Esophagus squamous epithelium (tissue), 4 donors: ENCODE data around the gene NELL1.

ENCODE experiments used
- POLR2A ChIP-seq, 4 donors: fragments of 450-650 bp; IDR thresholded peaks; one replicate each; pipeline ENCODE4 v1.6.1; 2017; ENCODE audit warnings: antibody characterized with exemption in 4 of 4, mild to moderate bottlenecking in 4 of 4, moderate library complexity in 3 of 4
- TF ChIP-seq, protein P1 (sequence below), 6 experiments: fragments of 450-650 bp in 4 of 6; fragments of 200-600 bp in 2 of 6; sonication (generic) in 2 of 6; IDR thresholded peaks; one replicate each; pipeline ENCODE4 v1.5.1; 2016 to 2019; ENCODE audit warnings: antibody characterized with exemption in 6 of 6, mild to moderate bottlenecking in 4 of 6, moderate library complexity in 4 of 6

DNA sequence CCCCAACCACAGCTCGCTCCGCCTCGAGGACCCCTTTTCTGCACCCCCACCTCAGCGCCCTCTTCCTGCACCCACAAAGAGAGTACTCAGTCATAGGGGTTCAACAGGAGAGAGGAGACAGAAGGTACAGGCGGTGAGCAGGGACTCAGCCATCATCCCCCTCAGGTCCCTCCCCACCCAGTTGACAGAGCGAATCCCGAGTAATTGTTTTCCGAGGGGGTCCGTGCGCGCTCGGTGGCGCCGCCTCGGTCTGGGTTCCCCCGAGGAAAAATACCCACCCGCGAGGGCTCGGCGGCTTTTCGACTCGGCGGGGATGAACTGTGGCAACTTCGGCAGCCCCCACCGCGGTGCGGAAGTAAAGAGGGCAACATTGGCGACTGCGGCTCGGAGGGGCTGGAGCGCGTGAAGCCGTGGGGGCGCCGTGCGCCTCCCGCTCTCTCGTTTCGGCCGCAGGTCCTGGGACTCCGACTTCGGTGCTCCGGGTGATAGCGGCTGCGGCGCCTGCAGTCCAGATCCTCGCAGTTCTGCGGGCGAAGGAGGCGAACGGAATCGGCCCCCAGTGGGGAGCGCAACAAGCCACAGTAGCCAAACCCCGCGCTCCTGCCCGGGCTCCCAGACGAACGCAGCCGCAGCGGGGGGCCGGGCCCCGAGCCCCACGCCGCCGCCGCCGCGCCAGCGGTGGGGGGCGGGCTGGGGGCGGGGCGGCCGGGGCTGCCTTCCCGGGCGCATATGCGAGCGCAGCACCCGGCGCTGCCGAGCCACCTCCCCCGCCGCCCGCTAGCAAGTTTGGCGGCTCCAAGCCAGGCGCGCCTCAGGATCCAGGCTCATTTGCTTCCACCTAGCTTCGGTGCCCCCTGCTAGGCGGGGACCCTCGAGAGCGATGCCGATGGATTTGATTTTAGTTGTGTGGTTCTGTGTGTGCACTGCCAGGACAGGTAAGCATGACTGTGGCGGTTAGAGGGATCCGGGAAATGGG lies at the start of gene NELL1:
- TF ChIP-seq, protein P1, sequence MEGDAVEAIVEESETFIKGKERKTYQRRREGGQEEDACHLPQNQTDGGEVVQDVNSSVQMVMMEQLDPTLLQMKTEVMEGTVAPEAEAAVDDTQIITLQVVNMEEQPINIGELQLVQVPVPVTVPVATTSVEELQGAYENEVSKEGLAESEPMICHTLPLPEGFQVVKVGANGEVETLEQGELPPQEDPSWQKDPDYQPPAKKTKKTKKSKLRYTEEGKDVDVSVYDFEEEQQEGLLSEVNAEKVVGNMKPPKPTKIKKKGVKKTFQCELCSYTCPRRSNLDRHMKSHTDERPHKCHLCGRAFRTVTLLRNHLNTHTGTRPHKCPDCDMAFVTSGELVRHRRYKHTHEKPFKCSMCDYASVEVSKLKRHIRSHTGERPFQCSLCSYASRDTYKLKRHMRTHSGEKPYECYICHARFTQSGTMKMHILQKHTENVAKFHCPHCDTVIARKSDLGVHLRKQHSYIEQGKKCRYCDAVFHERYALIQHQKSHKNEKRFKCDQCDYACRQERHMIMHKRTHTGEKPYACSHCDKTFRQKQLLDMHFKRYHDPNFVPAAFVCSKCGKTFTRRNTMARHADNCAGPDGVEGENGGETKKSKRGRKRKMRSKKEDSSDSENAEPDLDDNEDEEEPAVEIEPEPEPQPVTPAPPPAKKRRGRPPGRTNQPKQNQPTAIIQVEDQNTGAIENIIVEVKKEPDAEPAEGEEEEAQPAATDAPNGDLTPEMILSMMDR (IDR thresholded peaks at IDR 0.05): no peak
- TF ChIP-seq POLR2A (IDR thresholded peaks at IDR 0.05): no peak
